Kidney epithelial cell (primary cell): ENCODE results near the gene ARL13B. TPM values are rescaled to one million over a fixed set of nuclear protein-coding genes. Genes with fewer than 3 reads are reported as not detected.

ENCODE experiments used
- DNase-seq: peaks from one replicate; pipeline ENCODE4 v3.0.0-alpha.2; 2010; ENCODE audit warnings: low read depth
- H3K27me3 ChIP-seq: 2 replicates; pipeline ENCODE4 v1.6.0; 2011; ENCODE audit warnings: low read length; ENCODE audit not compliant: control insufficient read depth, insufficient read depth
- H3K36me3 ChIP-seq: 2 replicates; pipeline ENCODE4 v1.5.1; 2011; ENCODE audit warnings: low read length; ENCODE audit not compliant: control insufficient read depth, insufficient read depth
- H3K4me3 ChIP-seq: 2 replicates; pipeline ENCODE4 v1.5.1; 2011; ENCODE audit warnings: low read depth, mild to moderate bottlenecking, control low read depth, low read length
- total RNA-seq: library from RNA; depleted of rRNA; stranded (reverse); fragments of >200 nt; gene quantifications from 2 replicates; pipeline ENCODE4 v1.2.3, GENCODE V29; 2015
- TF ChIP-seq, protein P1 (sequence below): IDR thresholded peaks from 2 replicates; pipeline ENCODE4 v1.5.1; 2011; ENCODE audit warnings: mild to moderate bottlenecking, moderate library complexity, low read length, control low read depth, inconsistent platforms; ENCODE audit not compliant: insufficient read depth, poor library complexity, severe bottlenecking

ARL13B gene
- total RNA-seq, 1 donor from 2014 or later, result 11.4 TPM

DNA sequence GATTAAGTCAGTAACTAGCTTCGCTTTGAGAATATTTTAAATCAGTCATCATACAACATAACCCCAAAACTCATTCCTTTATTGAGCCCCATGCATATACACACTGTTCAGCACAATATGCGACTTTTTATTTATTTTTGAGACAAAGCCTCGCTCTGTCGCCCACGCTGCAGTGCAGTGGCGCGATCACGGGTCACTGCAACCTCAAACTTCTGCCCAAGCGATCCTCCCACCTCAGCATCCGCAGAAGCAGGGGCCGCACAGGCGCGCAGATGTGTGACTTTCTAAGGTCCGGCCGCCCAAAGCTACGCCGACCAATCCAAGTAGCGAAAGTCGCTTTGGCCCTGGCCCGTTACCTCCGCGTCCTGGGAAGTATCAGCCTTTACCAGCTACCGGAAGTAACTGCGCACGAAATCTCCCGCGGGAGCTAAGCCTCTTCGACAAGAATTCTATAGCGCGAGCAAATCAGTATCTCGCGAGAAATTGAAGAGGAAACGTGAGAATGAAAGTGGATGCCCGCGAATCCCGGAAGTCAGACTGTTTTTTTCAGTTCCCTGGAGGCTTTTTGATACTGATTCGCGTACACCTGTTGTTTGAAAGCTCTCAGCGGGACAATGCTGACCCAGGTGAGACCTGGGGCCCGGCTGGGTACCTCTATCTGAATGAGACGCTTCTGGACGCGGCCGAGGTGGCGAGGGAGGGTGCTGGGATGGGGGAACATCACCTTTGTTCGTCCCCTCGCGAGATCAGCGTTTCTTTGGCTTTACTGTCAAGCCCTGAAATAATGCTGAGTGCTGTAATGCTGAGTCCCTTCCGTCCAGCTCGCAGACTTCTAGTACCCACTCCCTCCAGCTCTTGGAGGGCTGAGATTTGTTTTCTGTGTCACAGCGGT is 82.8 kb downstream of the ARL13B start, which contains the start of the genes DHFR2 and NSUN3:
DHFR2 (minus strand) TSS at position 404 of the 892 bp plus-strand sequence. CDS start 1,405 bp downstream, outside the sequence.
NSUN3 (plus strand) TSS at position 549 of the 892 bp plus-strand sequence; CDS start at position 615, 66 bp downstream.
- TF ChIP-seq, protein P1, sequence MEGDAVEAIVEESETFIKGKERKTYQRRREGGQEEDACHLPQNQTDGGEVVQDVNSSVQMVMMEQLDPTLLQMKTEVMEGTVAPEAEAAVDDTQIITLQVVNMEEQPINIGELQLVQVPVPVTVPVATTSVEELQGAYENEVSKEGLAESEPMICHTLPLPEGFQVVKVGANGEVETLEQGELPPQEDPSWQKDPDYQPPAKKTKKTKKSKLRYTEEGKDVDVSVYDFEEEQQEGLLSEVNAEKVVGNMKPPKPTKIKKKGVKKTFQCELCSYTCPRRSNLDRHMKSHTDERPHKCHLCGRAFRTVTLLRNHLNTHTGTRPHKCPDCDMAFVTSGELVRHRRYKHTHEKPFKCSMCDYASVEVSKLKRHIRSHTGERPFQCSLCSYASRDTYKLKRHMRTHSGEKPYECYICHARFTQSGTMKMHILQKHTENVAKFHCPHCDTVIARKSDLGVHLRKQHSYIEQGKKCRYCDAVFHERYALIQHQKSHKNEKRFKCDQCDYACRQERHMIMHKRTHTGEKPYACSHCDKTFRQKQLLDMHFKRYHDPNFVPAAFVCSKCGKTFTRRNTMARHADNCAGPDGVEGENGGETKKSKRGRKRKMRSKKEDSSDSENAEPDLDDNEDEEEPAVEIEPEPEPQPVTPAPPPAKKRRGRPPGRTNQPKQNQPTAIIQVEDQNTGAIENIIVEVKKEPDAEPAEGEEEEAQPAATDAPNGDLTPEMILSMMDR, result no peak
- H3K27me3 ChIP-seq, result no peaks in the 10 kb centered on the region
- DNase-seq, result peak; percentile 93
- peaks cover 3% of the 10 kb centered on the region for H3K36me3 ChIP-seq
- peak within 1 kb of the TSS; percentile 76 for H3K4me3 ChIP-seq

DNA sequence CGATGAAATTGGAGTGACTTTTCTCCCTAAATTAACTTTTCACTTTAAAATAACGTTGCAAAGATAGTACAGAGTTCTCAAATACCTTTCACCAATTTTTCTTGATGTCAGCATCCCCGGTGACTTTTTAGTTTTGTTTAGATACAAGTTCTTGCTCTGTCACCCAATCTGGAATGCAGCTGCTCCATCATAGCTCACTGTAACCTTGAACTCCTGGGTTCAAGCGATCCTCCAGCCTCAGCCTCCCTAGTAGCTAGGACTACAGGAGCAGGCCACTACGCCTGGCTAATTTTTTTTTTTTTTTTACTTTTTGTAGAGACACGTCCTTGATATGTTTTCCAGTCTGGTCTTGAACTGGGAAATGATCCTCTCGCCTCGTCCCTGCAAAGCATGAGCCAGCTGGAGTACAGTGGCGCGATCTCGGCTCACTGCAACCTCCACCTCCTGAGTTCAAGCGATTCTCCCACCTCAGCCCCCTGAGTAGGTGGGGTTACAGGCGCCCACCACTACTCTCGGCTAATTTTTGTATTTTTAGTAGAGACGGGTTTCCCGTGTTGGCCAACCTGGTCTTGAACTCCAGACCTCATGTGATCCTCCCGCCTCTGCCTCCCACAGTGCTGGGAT is 83.7 kb downstream of the ARL13B start:
- TF ChIP-seq, protein P1, result no peak
- DNase-seq, result no peak
- H3K4me3 ChIP-seq, result peak overlapping the region; percentile 76
- peaks cover 3% of the 10 kb centered on the region for H3K36me3 ChIP-seq
- H3K27me3 ChIP-seq, result no peaks in the 10 kb centered on the region

DNA sequence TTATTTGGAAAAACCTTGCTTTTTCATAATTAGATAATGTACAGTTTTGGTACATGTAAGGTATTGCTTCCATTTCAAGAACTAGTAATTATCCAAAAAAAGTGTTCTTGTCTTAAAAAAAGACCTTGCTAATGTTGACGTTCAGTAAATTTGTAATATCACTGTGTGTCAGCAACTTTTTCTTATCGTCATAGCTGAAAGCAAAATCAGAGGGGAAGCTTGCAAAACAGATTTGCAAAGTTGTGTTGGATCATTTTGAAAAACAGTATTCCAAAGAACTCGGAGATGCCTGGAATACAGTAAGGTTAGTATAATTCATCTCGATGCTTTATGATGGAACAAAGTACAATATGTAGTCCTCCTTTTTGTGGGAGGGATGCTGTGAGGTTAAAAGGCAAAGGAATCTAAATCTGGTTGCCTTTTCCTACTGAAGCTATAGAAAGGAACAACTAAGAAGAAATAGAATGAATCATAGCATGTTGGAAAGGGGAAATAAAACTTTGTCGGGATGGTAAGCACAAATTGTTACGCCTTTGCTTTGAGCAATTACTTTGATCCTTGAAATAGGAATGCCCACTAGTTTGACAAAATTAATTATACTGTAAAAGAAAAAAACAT is 84.4 kb downstream of the ARL13B start:
- TF ChIP-seq, protein P1, result no peak
- H3K4me3 ChIP-seq, result no peak overlapping the region
- peaks cover 2% of the 10 kb centered on the region for H3K36me3 ChIP-seq
- DNase-seq, result no peak
- no peaks in the 10 kb centered on the region for H3K27me3 ChIP-seq

DNA sequence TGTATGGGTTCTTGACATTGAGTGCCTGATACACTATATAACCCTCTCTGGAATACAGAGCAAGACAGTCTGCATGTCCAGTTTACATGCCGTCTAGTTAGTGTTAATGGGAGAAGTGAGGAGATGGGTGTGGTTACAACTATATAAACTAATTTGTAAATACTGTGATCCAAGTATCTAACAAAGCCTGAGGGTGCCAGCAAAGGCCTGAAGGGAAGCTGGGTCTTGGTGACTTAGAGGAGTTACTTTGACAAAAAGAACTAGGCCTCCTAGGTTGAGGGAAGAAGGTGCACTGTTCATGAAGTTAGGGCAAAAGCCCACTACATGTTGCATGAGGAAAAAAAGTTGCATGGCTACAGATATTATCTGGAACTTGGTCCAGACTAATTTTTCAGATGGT is 85.2 kb downstream of the ARL13B start:
- TF ChIP-seq, protein P1, result no peak

DNA sequence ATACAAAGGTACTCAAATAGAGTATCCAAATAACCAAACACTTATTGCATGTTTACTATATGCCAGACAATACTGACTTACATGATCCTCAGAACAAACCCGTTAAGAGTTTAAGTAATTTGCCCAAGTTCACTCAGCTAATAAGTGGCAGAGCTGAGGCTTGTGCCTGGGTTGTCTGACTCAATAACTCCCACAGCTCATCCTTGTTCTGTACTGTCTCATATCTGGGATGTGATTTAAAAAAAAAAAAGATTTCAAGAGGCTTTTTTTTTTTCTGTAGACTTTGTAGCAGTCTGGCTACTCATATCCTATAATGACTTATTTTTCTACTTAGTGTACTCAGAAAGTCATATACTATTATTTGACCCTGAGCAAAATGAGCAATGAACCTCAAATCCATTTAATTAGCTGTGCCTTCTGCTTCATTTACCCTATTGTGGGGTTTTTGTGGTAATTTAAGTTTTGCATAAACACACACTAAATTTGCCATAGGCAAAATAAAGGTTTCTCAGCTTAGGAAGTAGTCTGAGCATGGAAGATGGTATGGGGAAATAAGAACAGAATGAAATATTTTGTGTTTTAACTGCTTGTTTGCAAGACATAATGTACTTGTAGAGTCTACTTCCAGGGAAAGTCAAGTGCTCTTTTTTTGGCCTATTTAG is 86.0 kb downstream of the ARL13B start:
- no peak for DNase-seq

More for the DNA sequence above, 85.2 kb downstream of the ARL13B start:
- no peak for DNase-seq
- Histone ChIP-seq H3K27me3 (no peaks in the 10 kb centered on the region), H3K36me3 (peaks cover 2% of the 10 kb centered on the region), H3K4me3 (no peak overlapping the region)

More for the DNA sequence above, 86.0 kb downstream of the ARL13B start:
- TF ChIP-seq, protein P1, result no peak
- Histone ChIP-seq H3K36me3 (peaks cover 2% of the 10 kb centered on the region), H3K4me3 (no peak overlapping the region), H3K27me3 (no peaks in the 10 kb centered on the region)
